H1 (cell line): ENCODE measurements around the gene ENDOD1. TPM values are rescaled to one million over a fixed set of nuclear protein-coding genes. Genes with fewer than 3 reads are reported as not detected.
A peak's percentile ranks its signal among the peaks of the same experiment; 100 is the strongest.

Source experiments
- CTCF ChIA-PET: fragments of 300-600 bp; sonication (Branson Sonifier 250); formaldehyde crosslinking; loops from one replicate; lab custom pipeline; 2021; ENCODE audit not compliant: partially characterized antibody; lab: Charles Lee
- POLR2A ChIA-PET: fragments of 300-600 bp; sonication (Branson Sonifier 250); formaldehyde crosslinking; loops from one replicate; lab custom pipeline; 2021; ENCODE audit warnings: inconsistent platforms; ENCODE audit not compliant: partially characterized antibody; lab: Charles Lee
- DNase-seq, 2 experiments: peaks; one replicate each; pipeline versions ENCODE4 v3.0.0 to v3.0.0-alpha.2; 2010 to 2022; ENCODE audit warnings: low spot score in 2 of 2, low read depth in 1 of 2, mixed read lengths in 1 of 2
- FAIRE-seq: peaks from 2 replicates; lab custom pipeline; 2011; peaks lifted over from hg19 to GRCh38; lab: Jason Lieb, UNC
- H2AFZ ChIP-seq: 2 replicates; pipeline ENCODE4 v1.8.1; 2012; ENCODE audit warnings: low read length, inconsistent platforms
- H2AK5ac ChIP-seq: 2 replicates; pipeline ENCODE4 v1.6.1; 2013; ENCODE audit warnings: low read depth, low read length
- H2BK120ac ChIP-seq: replicated peaks from 2 replicates; pipeline ENCODE3; 2013; ENCODE audit warnings: low read depth, low read length, inconsistent platforms
- H2BK12ac ChIP-seq: 2 replicates; pipeline ENCODE4 v1.6.1; 2013; ENCODE audit warnings: low read depth, low read length
- H2BK15ac ChIP-seq: 2 replicates; pipeline ENCODE4 v1.6.1; 2013; ENCODE audit warnings: low read length
- H2BK20ac ChIP-seq: 2 replicates; pipeline ENCODE4 v1.6.1; 2013; ENCODE audit warnings: low read length
- H2BK5ac ChIP-seq: 2 replicates; pipeline ENCODE4 v1.6.1; 2013; ENCODE audit warnings: low read depth, low read length
- H3K14ac ChIP-seq: 2 replicates; pipeline ENCODE4 v1.6.1; 2013; ENCODE audit warnings: inconsistent platforms; ENCODE audit not compliant: insufficient read length
- H3K18ac ChIP-seq: 2 replicates; pipeline ENCODE4 v1.6.1; 2013; ENCODE audit warnings: low read length; ENCODE audit errors: extremely low read depth
- H3K23ac ChIP-seq: 2 replicates; pipeline ENCODE4 v1.6.1; 2013; ENCODE audit warnings: inconsistent platforms; ENCODE audit not compliant: insufficient read length
- H3K23me2 ChIP-seq: 2 replicates; pipeline ENCODE4 v1.6.1; 2013; ENCODE audit warnings: low read depth, low read length
- H3K27ac ChIP-seq: 2 replicates; pipeline ENCODE4 v1.6.1; 2011; ENCODE audit warnings: low read depth, low read length, inconsistent platforms
- H3K27me3 ChIP-seq, 4 experiments: replicated peaks in 1 of 4; 1 replicate in 1 of 4; 2 replicates in 3 of 4; pipeline versions ENCODE4 v1.6.1 to v1.8.1; 2011 to 2013; ENCODE audit warnings: low read length in 3 of 4, mild to moderate bottlenecking in 3 of 4, inconsistent platforms in 2 of 4, mixed read lengths in 2 of 4, moderate library complexity in 1 of 4; ENCODE audit not compliant: control insufficient read depth in 3 of 4, insufficient read depth in 3 of 4; ENCODE audit errors: extremely low read depth in 1 of 4
- H3K36me3 ChIP-seq, 4 experiments: 2 replicates each; pipeline versions ENCODE4 v1.6.1 to v1.8.1; 2011 to 2013; ENCODE audit warnings: mild to moderate bottlenecking in 4 of 4, low read length in 3 of 4, moderate library complexity in 2 of 4, control low read depth in 1 of 4, inconsistent platforms in 1 of 4; ENCODE audit not compliant: insufficient read depth in 4 of 4, control insufficient read depth in 2 of 4
- H3K4ac ChIP-seq: replicated peaks from 2 replicates; pipeline ENCODE3; 2013; ENCODE audit warnings: low read length, low read depth, mixed read lengths, inconsistent platforms; ENCODE audit not compliant: insufficient read length
- H3K4me1 ChIP-seq, 4 experiments: replicated peaks in 1 of 4; 1 replicate in 1 of 4; 2 replicates in 3 of 4; pipeline versions ENCODE4 v1.6.1 to v1.8.1; 2011 to 2013; ENCODE audit warnings: low read length in 3 of 4, inconsistent platforms in 2 of 4, mixed read lengths in 1 of 4; ENCODE audit not compliant: insufficient read depth in 4 of 4, control insufficient read depth in 3 of 4
- H3K4me2 ChIP-seq, 2 experiments: 2 replicates each; pipeline versions ENCODE4 v1.6.1 to v1.8.1; 2011 to 2013; ENCODE audit warnings: low read depth in 2 of 2, low read length in 2 of 2, control low read depth in 1 of 2, inconsistent platforms in 1 of 2, mild to moderate bottlenecking in 1 of 2; ENCODE audit not compliant: insufficient read depth in 1 of 2
- H3K4me3 ChIP-seq, 4 experiments: fragments of 200-600, 300-600 bp in 1 of 4; sonication (generic), shearing (Covaris generic), sonication (Bioruptor Twin) in 1 of 4; 2 replicates each; pipeline versions ENCODE4 v1.5.1 to v1.8.1; 2011 to 2016; ENCODE audit warnings: low read length in 4 of 4, low read depth in 3 of 4, control low read depth in 2 of 4, inconsistent platforms in 2 of 4, mild to moderate bottlenecking in 2 of 4, mixed read lengths in 1 of 4, moderate library complexity in 1 of 4; ENCODE audit not compliant: insufficient read depth in 2 of 4; ENCODE audit errors: extremely low read depth in 1 of 4
- H3K56ac ChIP-seq: replicated peaks from 2 replicates; pipeline ENCODE3; 2013; ENCODE audit warnings: low read depth, mild to moderate bottlenecking, mixed read lengths, low read length, inconsistent platforms; ENCODE audit not compliant: insufficient read length
- H3K79me1 ChIP-seq: 2 replicates; pipeline ENCODE4 v1.6.1; 2013; ENCODE audit warnings: low read depth, low read length, control low read depth
- H3K79me2 ChIP-seq, 2 experiments: 2 replicates each; pipeline versions ENCODE4 v1.6.1 to v1.8.1; 2012 to 2013; ENCODE audit warnings: low read length in 2 of 2, mild to moderate bottlenecking in 2 of 2, inconsistent platforms in 1 of 2; ENCODE audit not compliant: insufficient read depth in 2 of 2, control insufficient read depth in 1 of 2
- H3K9ac ChIP-seq, 4 experiments: replicated peaks in 1 of 4; 1 replicate in 1 of 4; 2 replicates in 3 of 4; pipeline versions ENCODE4 v1.6.1 to v1.8.1; 2011 to 2013; ENCODE audit warnings: low read depth in 3 of 4, low read length in 3 of 4, control low read depth in 2 of 4, mild to moderate bottlenecking in 2 of 4, moderate library complexity in 2 of 4, inconsistent platforms in 1 of 4; ENCODE audit errors: extremely low read depth in 1 of 4
- H3K9me3 ChIP-seq, 2 experiments: 2 replicates each; pipeline versions ENCODE4 v1.6.1 to v1.8.1; 2012 to 2013; ENCODE audit warnings: mild to moderate bottlenecking in 2 of 2, moderate library complexity in 2 of 2, control low read depth in 1 of 2, inconsistent platforms in 1 of 2, low read depth in 1 of 2, low read length in 1 of 2, mixed read lengths in 1 of 2; ENCODE audit not compliant: insufficient read depth in 2 of 2
- H4K20me1 ChIP-seq, 2 experiments: replicated peaks in 1 of 2; 2 replicates each; pipeline versions ENCODE3 to v1.8.1; 2011 to 2013; ENCODE audit warnings: inconsistent platforms in 2 of 2, low read length in 2 of 2, mild to moderate bottlenecking in 1 of 2; ENCODE audit not compliant: insufficient read depth in 2 of 2, control insufficient read depth in 1 of 2
- H4K5ac ChIP-seq: 2 replicates; pipeline ENCODE4 v1.6.1; 2013; ENCODE audit warnings: low read length, low read depth, mixed read lengths, inconsistent platforms; ENCODE audit not compliant: insufficient read length
- H4K8ac ChIP-seq: 2 replicates; pipeline ENCODE4 v1.8.0; 2013; ENCODE audit warnings: mild to moderate bottlenecking, moderate library complexity, low read length, inconsistent platforms; ENCODE audit not compliant: insufficient read depth; ENCODE audit errors: extremely low read depth
- H4K91ac ChIP-seq: replicated peaks from 2 replicates; pipeline ENCODE3; 2013; ENCODE audit warnings: low read length, mixed read lengths, inconsistent platforms; ENCODE audit not compliant: insufficient read length
- EZH2 ChIP-seq: fragments of 200-600 bp; sonication (generic); IDR thresholded peaks from 2 replicates; pipeline ENCODE4 v1.7.1; 2012; ENCODE audit warnings: low read depth, mild to moderate bottlenecking, moderate library complexity, low read length, inconsistent platforms; ENCODE audit not compliant: severe bottlenecking
- KDM5A ChIP-seq: fragments of 200-600 bp; IDR thresholded peaks from 2 replicates; pipeline ENCODE4 v1.7.1; 2012; ENCODE audit warnings: mild to moderate bottlenecking, low read length, inconsistent platforms, mixed read lengths
- MAFK ChIP-seq: IDR thresholded peaks from 2 replicates; pipeline ENCODE4 v1.6.1; 2012; ENCODE audit warnings: low read depth, mild to moderate bottlenecking, improper control_type of control experiment, low read length
- WGBS, 2 experiments: shearing (Covaris generic) in 1 of 2; methylation state at CpG; one replicate each; pipeline versions ENCODE4 v1.1.6 to v1.1.7; 2013 to 2015; ENCODE audit warnings: low lambda C conversion rate in 2 of 2, mixed read lengths in 2 of 2, inconsistent platforms in 1 of 2, low coverage in 1 of 2, missing lambda C conversion rate in 1 of 2; ENCODE audit not compliant: insufficient replicate concordance in 2 of 2, insufficient coverage in 1 of 2, insufficient read length in 1 of 2; ENCODE audit errors: extremely low coverage in 1 of 2, missing lambda C conversion rate in 1 of 2; 5-methylcytosine and 5-hydroxymethylcytosine counted together
- polyA plus RNA-seq, 7 experiments: library from polyadenylated mRNA; depleted of rRNA in 3 of 7; stranded (reverse) in 5 of 7; unstranded in 2 of 7; fragments of >200 nt in 5 of 7; fragments of 200-250 nt in 2 of 7; gene quantifications; 1 replicate in 5 of 7; 2 replicates in 1 of 7; 4 replicates in 1 of 7; pipeline versions ENCODE4 v1.2.1 to v1.2.3, GENCODE V29; 2011 to 2013; ENCODE audit warnings: missing spikeins in 2 of 7, mixed read lengths in 2 of 7
- total RNA-seq: library from RNA; stranded (reverse); fragmentation: NEBNext Ultra II Directional; extraction: Animal tissue kit (Norgen Biotek cat#: 25700); gene quantifications from 2 replicates; pipeline ENCODE4 v1.2.1, GENCODE V29; 2021

Gene ENDOD1
- total and polyA plus RNA-seq, 2 of the 8 experiments (the other 6 are each of a cell fraction or from before 2014, with no cell fraction given), result 1.2 to 2.5 TPM

DNA sequence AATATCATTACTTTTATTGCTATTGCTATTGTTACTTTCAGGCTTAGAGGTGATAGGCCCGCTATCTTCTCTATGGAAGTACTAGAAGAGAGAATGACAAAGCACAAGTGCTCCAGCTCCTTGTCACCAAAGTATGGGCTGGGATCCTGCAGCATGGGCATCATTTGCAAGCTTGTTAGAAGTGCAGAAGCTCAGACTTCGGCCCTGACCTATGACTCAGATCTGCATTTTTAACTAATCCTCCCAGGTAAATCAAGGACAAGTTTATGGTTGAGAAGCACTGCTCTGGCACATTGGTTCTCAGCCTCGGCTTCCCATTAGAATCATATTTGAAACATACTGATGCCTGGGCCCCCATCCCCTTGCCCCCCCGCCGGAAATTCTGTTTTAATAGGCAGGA is 8.6 kb upstream of the ENDOD1 start:
- Histone ChIP-seq H3K23ac (no peak overlapping the region), H4K8ac (no peak overlapping the region), H3K56ac (no peak overlapping the region), H2BK5ac (no peak overlapping the region), H2AK5ac (no peak overlapping the region), H3K79me2 (no peaks in the 10 kb centered on the region), H3K14ac (no peak overlapping the region), H2BK15ac (no peak overlapping the region), H3K4me2 (no peak overlapping the region), H3K9me3 (no peaks in the 10 kb centered on the region), H2BK12ac (no peak overlapping the region), H3K27me3 (no peaks in the 10 kb centered on the region), H2BK120ac (no peak overlapping the region), H3K18ac (no peak overlapping the region), H3K4me3 (no peak overlapping the region), H3K9ac (no peak overlapping the region), H3K4me1 (peaks cover 0 to 2% (median 0%) of the 10 kb centered on the region in 4 experiments; a peak in 1 of 7 replicates), H3K23me2 (no peaks in the 10 kb centered on the region), H3K79me1 (no peaks in the 10 kb centered on the region), H4K5ac (no peak overlapping the region), H2AFZ (0 out of 2 replicates have a peak overlapping the region, but pooled peaks have one; percentile 71), H3K27ac (no peak overlapping the region), H4K20me1 (no peaks in the 10 kb centered on the region), H3K36me3 (no peaks in the 10 kb centered on the region), H4K91ac (no peak overlapping the region), H3K4ac (no peak overlapping the region), H2BK20ac (no peak overlapping the region)
- ChIA-PET POLR2A (interaction anchor here (0.9 to 3.9 kb wide), 4 partner anchors 10 to 70 kb away, joined by 3 to 19 read pairs (median 3); partner anchors contain the start of gene SRSF8), CTCF (interaction anchor here (0.9 to 9.4 kb wide), 5 partner anchors 11 to 75 kb away, joined by 3 to 84 read pairs (median 9); partner anchors contain the start of genes ENDOD1 and SRSF8)
- FAIRE-seq (no peak), DNase-seq (no peak)
- 87% methylated on average over 5 of the region's 5 CpGs; no CpG with 5 or more reads in 1 of the 2 experiments for WGBS, 2 experiments
- TF ChIP-seq KDM5A (no peak), EZH2 (no peak), MAFK (no peak)
